H1 (cell line): Measurements from ENCODE around the gene PTPRD.

Source experiments
- BCL11A ChIP-seq, 2 experiments: IDR thresholded peaks; one replicate each; pipeline ENCODE4 v1.6.1; 2011; ENCODE audit warnings: low read depth in 2 of 2, low read length in 2 of 2, mild to moderate bottlenecking in 2 of 2
- CTCF ChIP-seq, 3 experiments: IDR thresholded peaks; 1 replicate in 2 of 3; 2 replicates in 1 of 3; pipeline versions ENCODE4 v1.5.1 to v1.6.1; 2011; ENCODE audit warnings: low read length in 3 of 3, mild to moderate bottlenecking in 3 of 3, inconsistent platforms in 2 of 3, low read depth in 1 of 3, moderate library complexity in 1 of 3; ENCODE audit not compliant: insufficient read depth in 1 of 3; ENCODE audit errors: control extremely low read depth in 1 of 3
- GABPA ChIP-seq: IDR thresholded peaks from 2 replicates; pipeline ENCODE4 v1.6.1; 2011; ENCODE audit warnings: mild to moderate bottlenecking, low read length, moderate library complexity, borderline replicate concordance; ENCODE audit not compliant: insufficient read depth
- JUN ChIP-seq: IDR thresholded peaks from 2 replicates; pipeline ENCODE4 v1.6.1; 2011; ENCODE audit warnings: low read depth, mild to moderate bottlenecking, improper control_type of control experiment, low read length
- KDM1A ChIP-seq: fragments of 200-600, 300-600 bp; sonication (generic); IDR thresholded peaks from 2 replicates; pipeline ENCODE4 v1.7.1; 2016; ENCODE audit warnings: mild to moderate bottlenecking, low read length, borderline replicate concordance
- POLR2A ChIP-seq, 2 experiments: IDR thresholded peaks; 1 replicate in 1 of 2; 2 replicates in 1 of 2; pipeline ENCODE4 v1.6.1; 2011; ENCODE audit warnings: low read depth in 2 of 2, low read length in 2 of 2, mild to moderate bottlenecking in 2 of 2; ENCODE audit errors: control extremely low read depth in 1 of 2
- POLR2AphosphoS5 ChIP-seq: IDR thresholded peaks from 2 replicates; pipeline ENCODE4 v1.6.1; 2011; ENCODE audit warnings: low read depth, low read length
- USF2 ChIP-seq: IDR thresholded peaks from 2 replicates; pipeline ENCODE4 v1.6.1; 2011; ENCODE audit warnings: low read length, improper control_type of control experiment
- YY1 ChIP-seq: IDR thresholded peaks from 2 replicates; pipeline ENCODE4 v1.6.1; 2011; ENCODE audit warnings: low read depth, mild to moderate bottlenecking, low read length

- TF ChIP-seq POLR2AphosphoS5: no peak
- TF ChIP-seq POLR2A (IDR thresholded peaks at IDR 0.05; ENCODE audit: control extremely low read depth in 1 of 2, low read depth in 2 of 2, low read length in 2 of 2): no peak
- TF ChIP-seq BCL11A (IDR thresholded peaks at IDR 0.05; ENCODE audit: low read depth in 2 of 2, low read length in 2 of 2): no peak
- no peak for TF ChIP-seq CTCF (IDR thresholded peaks at IDR 0.05; ENCODE audit: control extremely low read depth in 1 of 3, insufficient read depth in 1 of 3, low read depth in 1 of 3, low read length in 3 of 3)
- no peak for TF ChIP-seq USF2
- TF ChIP-seq JUN: no peak
- TF ChIP-seq YY1: no peak
- TF ChIP-seq KDM1A: no peak
- TF ChIP-seq GABPA: no peak
These were observed 1846.7 kb downstream of the PTPRD start for GRCh38 chr9:8766096-8766495.
